ENCODE measurements around the gene RASGRP4.

GRCh38 chr19:38385057-38385803 is 40.8 kb downstream of the RASGRP4 start:
- no peak for TF ChIP-seq ZNF274 (IDR thresholded peaks at IDR 0.05; ENCODE audit: low read depth, low read length)
- TF ChIP-seq YY1 (IDR thresholded peaks at IDR 0.05; ENCODE audit: insufficient read depth, insufficient read length) = no peak
- no peak for TF ChIP-seq SUZ12 (IDR thresholded peaks at IDR 0.05; ENCODE audit: extremely low read depth, insufficient read depth, insufficient read length)
